Measurements from ENCODE around the gene ARRB1.

The ARRB1 gene

GRCh38 chr11:75267171-75267970 is 84.1 kb downstream of the ARRB1 start:
- H3K36me3 ChIP-seq: peaks cover 36% of the 10 kb centered on the region
- peaks cover 48 to 52% of the 10 kb centered on the region in 2 experiments for H3K4me1 ChIP-seq (ENCODE audit: control insufficient read depth in 1 of 2, insufficient read depth in 1 of 2, low read depth in 1 of 2, low read length in 1 of 2)
- no peak for TF ChIP-seq CTCF (IDR thresholded peaks at IDR 0.05)
- no peaks in the 10 kb centered on the region for H3K9me3 ChIP-seq
- no peaks in the 10 kb centered on the region for H3K27me3 ChIP-seq
- H3K4me3 ChIP-seq (ENCODE audit: low read depth in 1 of 2, low read length in 1 of 2): no peak overlapping the region
- H3K27ac ChIP-seq: no peak overlapping the region

GRCh38 chr11:75265851-75266531 is 85.5 kb downstream of the ARRB1 start:
- no peak for TF ChIP-seq CTCF (IDR thresholded peaks at IDR 0.05)
- H3K27ac ChIP-seq: peak overlapping the region; percentile 98
- peaks cover 36% of the 10 kb centered on the region for H3K36me3 ChIP-seq
- no peaks in the 10 kb centered on the region for H3K27me3 ChIP-seq
- no peak overlapping the region for H3K4me3 ChIP-seq (ENCODE audit: low read depth in 1 of 2, low read length in 1 of 2)
- H3K4me1 ChIP-seq (ENCODE audit: control insufficient read depth in 1 of 2, insufficient read depth in 1 of 2, low read depth in 1 of 2, low read length in 1 of 2): peaks cover 52 to 54% of the 10 kb centered on the region in 2 experiments
- no peaks in the 10 kb centered on the region for H3K9me3 ChIP-seq

DNA sequence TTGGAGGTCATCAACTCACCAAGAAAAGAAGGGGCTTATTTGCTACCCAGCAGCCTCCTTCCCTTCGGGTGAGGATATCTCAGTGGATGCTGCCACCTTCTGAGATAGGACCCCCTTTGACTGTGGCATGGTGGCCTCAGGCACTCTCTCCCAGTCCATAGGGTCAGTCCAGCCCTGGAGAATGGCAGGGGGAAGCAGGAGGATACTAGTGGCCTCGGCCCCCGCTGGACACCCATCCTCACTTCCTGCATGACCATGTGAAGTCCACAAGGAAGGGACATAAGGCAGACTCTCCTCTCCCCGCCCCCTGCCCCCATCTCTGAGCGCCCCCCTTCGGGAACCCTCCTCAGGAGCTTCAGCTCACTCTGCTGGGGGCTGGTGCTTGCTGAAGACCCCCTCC is 86.5 kb downstream of the ARRB1 start:
- Histone ChIP-seq H3K36me3 (peaks cover 36% of the 10 kb centered on the region), H3K4me3 (ENCODE audit: low read depth in 1 of 2, low read length in 1 of 2) (peak overlapping the region; percentile 29 to 38), H3K4me1 (ENCODE audit: control insufficient read depth in 1 of 2, insufficient read depth in 1 of 2, low read depth in 1 of 2, low read length in 1 of 2) (peaks cover 59 to 64% of the 10 kb centered on the region in 2 experiments), H3K27ac (peak overlapping the region; percentile 98), H3K9me3 (no peaks in the 10 kb centered on the region), H3K27me3 (no peaks in the 10 kb centered on the region)
- no peak for TF ChIP-seq CTCF (IDR thresholded peaks at IDR 0.05)

- no peak for TF ChIP-seq CTCF (IDR thresholded peaks at IDR 0.05)
- peak overlapping the region; percentile 29 to 38 for H3K4me3 ChIP-seq (ENCODE audit: low read depth in 1 of 2, low read length in 1 of 2)
- no peaks in the 10 kb centered on the region for H3K27me3 ChIP-seq
- H3K9me3 ChIP-seq: no peaks in the 10 kb centered on the region
- peaks cover 36% of the 10 kb centered on the region for H3K36me3 ChIP-seq
- peak overlapping the region; percentile 98 for H3K27ac ChIP-seq
- peaks cover 59 to 67% of the 10 kb centered on the region in 2 experiments for H3K4me1 ChIP-seq (ENCODE audit: control insufficient read depth in 1 of 2, insufficient read depth in 1 of 2, low read depth in 1 of 2, low read length in 1 of 2)
Measured at GRCh38 chr11:75264356-75264755, 87.1 kb downstream of the ARRB1 start.

DNA sequence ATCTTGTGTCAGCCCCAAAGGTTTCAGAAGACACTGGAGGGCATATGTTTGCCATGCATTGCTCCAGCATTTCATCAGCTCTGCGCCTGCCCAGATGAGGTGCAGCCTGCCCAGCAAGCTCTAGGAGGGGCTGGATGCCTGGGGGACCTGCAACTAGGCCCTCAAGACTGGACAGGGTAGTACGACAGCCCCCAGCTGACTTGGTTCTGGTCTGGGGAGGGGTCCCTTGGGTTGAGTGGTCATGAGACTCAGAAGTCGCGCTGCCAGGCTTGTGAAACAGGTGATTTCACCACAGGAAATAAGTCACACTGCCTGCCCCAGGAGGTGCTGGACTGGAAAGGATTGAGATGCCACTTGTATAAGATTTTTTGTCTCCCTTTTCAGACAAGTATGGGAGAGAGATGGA is 87.5 kb downstream of the ARRB1 start:
- Histone ChIP-seq H3K27me3 (no peaks in the 10 kb centered on the region), H3K27ac (peak overlapping the region; percentile 98), H3K36me3 (peaks cover 36% of the 10 kb centered on the region), H3K4me3 (ENCODE audit: low read depth in 1 of 2, low read length in 1 of 2) (peak overlapping the region; percentile 29 to 38), H3K9me3 (no peaks in the 10 kb centered on the region), H3K4me1 (ENCODE audit: control insufficient read depth in 1 of 2, insufficient read depth in 1 of 2, low read depth in 1 of 2, low read length in 1 of 2) (peaks cover 59 to 67% of the 10 kb centered on the region in 2 experiments)
- peak; percentile 42 for TF ChIP-seq CTCF (IDR thresholded peaks at IDR 0.05)
